T1000 (cell line): ENCODE data around the gene SLC37A1.

ENCODE experiments used
- DNase-seq: peaks from one replicate; lab custom pipeline; 2025; ENCODE audit warnings: mixed read lengths; lab: John Stamatoyannopoulos, UW

Gene SLC37A1

DNA sequence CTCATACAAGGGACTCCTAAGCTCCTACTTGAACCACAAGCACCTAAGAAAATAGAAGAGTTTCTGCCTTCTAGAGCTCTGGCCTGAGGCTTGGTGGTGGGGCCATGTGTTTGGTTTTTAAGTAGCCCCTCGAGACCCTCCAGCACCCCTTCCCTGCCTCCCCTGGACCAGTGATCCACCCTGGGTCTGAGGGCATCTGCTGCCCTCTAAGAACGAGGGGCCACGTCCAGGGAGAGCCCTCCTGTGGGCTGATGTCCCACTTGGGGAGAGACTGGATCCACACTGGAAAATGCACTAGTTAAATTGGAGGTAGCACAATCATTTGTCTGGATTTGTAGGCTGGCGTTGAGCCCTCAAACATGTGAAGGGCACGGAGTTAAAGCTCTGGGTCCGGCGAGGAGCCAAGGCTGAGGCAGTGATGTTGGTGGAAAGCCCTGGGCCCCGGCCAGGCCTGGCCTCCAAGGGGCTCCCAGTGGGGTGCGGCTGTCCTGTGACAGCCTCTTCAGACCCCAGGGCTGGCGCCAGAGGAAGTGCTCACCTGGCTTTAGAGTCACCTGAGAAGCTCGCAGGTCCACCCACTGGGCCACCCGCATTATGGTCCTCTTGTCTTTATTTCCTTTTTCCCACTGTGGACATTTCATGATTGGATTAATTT, 65.2 kb downstream of the SLC37A1 start:
- DNase-seq, result no peak

DNA sequence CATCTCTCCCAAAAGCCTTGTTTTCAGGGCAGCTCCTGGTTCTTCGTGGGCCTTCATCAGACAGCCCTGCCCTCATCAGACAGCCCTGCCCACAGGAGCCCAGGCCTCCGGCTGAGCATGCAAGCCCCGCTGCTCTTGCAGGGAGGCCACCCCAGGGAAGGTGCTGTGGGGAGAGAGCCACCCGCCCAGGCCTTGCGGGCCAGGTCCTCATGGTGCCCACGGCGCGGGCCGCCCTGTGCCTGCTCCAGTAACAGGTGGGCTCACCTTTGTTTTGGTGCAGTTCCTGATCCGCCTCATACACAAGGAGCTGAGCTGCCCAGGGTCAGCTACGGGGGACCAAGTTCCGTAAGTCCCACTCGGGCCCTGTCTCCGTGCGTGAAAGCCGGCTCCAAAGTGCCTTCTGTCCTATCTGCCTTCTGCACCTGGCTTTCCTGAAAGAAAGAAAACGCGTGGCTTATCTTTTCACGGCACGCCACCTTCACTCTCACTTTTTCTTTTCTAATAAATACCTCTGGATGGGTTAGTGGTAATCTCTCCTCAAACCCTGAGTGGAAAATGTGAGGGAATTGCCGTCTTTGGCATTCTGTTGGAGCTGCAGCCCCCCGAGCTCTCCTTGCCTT, 65.9 kb downstream of the SLC37A1 start:
- no peak for DNase-seq

DNA sequence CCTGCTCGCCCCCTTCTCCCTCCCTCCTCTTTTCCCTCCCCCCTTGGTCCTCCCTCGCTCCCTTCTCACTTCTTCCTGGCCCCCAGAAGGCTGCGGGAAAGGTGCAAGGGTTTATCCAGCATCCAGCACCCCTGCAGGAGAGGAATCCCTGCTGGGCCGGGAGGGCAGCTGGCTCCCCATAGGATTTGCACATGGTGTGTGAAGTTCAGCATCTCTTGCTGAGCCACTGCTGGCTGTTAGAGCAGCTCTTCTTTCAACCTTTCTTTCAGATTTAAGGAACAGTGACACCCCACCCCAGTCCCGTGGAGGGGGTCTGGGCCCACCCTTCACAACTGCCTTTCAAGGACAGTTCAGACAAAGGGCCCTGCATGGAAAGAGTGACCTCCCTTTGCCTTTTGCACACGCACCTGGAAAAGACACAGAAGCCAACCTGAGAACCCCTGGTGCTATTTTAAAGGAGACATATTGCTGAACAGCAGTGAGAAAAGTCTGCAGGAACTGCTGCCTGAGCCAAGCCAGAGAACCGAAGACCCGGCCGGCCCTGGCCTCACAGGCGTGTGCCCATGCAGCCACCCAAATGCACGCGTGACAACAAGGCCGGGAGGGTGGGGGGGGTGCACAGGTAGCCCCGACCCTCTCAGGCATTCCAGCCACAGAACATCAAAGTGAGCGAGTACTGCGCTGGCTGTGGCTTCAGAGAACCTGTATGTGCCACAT, 66.6 kb downstream of the SLC37A1 start:
- DNase-seq, result no peak

DNA sequence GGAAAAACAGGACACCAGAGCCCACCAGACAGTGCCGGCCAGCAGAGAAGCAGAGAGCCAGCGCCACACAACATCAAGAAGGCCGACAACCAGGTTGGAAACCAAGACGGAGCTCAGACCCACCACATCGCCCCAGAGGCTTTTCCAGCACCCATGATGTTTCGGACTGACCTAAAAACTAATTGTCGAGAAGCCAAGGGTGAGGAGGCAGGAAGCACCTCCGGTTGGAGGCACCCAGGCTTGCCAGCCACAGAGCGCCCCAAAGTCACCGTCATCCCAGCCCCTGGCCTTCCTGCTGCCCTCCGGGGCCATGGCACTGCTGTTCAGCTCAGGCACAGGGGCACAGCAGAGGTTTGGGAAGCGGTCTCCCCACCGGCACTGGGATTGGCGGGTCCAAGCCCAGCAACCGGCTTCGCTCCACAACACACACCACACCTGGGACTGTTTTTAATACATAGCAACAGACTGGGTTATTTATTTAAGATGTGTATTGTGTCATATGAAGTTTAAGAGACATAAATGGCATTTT, 67.2 kb downstream of the SLC37A1 start:
- no peak for DNase-seq

DNA sequence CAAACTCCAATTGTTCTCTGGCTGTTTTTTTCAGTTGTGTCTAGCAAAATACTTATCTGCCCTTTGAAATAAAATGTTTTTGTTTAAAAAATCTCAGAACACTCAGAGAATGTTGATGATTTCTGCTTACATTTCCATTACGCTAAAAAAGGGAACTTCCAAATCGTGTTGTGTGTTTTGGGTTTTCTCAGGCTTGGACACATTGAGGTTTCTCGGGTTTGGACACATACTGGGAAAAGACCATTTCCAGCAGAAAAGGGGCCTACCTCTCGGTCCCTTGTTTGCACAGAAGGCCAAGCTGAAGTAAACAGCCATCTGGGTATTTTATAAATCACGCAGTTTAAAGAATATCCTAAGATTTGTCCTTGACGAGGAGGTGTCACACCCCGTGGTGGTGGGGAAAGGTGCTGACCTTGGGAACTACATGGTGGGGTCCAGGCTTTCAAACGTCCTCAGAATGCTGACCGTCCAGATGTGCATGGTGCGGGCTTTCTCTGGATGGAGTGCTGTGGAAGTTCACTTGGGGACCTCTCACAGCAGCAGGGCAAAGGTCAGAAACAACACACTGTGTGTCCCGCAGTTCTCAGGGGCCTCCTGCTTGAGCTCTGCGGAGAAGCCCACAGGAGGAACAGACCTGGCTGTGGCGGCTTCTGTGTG, 67.8 kb downstream of the SLC37A1 start:
- DNase-seq, result no peak

DNA sequence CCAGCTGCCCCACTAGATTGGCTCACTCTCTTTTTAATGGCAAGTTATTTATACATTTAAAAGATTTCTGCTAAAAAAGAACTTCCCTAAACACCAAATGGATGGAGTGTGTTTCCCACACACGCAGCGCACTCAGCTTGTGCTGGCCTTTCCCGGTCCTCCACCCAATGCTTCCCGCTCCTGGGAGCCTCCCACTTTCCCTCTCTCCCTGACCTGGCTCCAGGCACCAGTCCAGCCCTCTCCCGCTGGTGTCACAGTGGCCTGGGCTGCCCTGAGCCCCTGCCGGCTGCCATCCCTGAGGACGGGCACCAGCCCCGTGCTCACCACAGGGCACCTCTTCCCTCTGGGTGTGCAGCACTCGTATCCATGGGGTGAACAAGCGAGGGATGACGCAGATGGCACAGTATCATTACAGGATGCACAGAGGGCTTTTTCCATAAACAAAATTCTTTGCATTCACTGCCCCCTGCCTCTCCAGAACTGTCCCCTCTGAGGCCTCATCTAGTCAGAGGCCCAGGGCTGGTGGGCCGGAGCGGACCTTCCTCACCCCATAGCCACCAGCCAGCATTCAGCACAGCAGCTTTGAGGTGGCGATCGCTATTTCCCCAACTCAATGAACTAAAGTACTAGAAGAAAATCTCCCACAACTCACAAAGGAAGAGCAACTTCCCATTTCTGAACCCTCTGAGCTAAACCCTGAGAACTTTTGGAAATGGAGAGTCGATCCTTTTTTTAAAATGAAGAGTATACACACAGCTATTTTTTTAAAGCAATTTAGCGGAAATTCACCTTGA, 68.5 kb downstream of the SLC37A1 start:
- no peak for DNase-seq

DNA sequence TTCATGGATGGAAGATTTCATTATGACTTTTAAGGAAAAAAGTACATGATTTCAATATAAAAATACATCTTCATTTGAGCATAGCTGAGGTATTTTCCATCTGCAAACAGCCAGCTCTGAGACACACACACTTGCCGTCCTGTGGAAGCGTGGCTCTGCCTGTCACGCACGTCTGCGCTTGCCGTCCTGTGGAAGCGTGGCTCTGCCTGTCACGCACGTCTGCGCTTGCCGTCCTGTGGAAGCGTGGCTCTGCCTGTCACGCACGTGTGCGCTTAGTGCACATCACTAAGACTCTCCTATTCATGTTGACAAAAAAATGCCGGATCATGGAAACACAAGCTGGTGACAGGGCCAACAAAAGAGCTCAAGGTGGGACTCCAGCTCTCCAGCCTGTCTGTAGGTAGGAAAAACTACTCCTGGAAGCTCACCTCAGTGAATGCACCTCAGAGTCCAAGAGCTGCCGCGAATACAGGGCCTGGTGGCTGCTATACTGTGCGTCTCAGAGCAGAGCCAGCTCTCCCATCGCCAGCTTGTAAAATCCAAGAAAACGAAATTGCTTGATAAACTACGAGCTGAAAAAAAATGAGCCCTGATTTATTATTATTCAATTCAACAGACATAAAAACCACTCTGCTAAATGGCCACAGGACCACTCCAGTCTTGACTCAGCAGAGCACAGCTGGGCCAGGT, 69.3 kb downstream of the SLC37A1 start:
- DNase-seq, result no peak

DNA sequence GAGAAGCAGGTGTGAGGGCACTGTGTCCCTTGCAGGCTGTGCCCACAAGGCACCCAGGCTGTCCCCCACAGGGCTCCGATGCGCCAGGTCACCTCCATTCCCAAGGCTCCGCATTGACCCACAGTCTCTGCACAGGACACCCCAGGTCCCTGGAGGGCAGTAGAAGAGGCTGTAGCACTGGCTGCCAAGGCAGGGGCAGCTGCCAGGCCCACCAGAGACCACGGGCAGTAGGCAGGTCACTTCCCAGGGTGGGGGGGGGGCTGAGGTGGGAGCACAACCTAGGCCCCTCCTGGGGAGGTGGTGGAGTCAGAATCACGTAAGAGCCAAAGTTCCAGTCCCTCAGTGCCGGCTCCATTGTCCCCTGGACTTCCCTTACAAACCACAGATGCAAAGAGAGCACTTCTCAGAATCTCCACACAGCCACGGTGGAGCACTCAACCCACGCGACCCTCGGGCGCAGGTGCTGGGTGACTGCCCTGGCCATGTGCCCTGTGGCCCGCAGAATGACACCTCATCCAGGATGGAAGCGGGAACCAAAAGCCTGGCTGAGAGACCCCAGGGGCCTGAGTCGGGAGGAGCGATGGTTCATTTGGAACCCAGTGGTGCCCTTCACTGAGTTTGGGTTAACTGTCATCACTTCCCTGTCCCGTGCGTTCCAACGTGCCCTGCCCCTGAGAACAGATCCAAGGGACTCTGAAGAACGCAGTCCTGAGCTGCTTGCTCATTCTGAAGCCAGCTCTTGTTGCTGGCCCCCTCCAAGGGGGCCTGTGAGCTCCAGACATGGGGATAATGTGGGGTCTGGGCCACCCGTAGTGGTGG, 70.0 kb downstream of the SLC37A1 start:
- DNase-seq, result no peak

DNA sequence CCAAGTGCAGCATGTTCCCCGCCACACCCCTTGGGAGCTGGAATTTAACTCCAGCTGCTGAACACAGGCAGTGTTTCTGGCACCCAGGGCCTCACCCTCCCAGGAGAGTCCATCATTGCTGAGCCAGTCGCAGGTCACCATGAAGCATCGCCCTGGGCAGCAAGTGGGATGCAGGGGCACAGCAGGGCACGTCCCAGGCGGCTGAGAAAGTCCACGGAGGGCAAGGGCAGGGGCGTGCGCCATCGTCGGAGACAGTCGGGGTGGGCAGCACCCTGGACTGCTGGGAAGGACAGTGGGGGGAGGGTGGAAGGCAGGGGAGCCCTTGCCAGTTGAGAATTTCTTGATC, 70.6 kb downstream of the SLC37A1 start:
- DNase-seq, result no peak

DNA sequence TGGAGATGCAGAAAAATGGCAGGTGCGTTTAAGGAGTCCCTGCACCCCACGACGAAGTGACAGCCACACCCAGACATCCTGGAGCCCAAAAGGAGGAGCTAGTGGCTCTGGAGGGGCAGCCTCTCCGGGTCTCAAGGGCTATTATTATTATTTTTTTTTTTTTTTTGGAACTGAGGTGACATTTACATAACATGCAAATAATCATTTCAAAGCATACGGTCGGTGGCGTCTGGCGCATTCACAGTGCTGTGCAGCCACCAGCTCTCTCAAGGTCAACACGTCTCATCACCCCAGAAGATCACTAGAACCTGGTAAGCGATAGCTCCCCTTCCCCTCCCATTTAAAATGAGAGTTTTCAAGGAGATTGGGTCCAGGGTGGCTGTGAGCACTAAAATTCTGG, 72.2 kb downstream of the SLC37A1 start:
- no peak for DNase-seq

DNA sequence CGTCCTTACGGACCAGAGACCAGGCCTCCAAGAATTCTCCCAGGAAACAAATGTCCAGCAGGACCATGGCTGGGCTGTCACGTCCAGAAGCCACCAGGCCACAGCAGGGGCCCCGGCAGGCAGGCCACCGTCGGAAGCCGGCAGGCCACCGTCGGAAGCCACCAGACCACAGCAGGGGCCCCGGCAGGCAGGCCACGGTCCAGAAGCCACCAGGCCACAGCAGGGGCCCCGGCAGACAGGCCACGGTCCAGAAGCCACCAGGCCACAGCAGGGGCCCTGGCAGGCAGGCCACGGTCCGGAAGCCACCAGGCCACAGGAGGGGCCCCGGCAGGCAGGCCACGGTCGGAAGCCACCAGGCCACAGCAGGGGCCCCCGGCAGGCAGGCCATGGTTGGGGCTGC, 72.8 kb downstream of the SLC37A1 start:
- DNase-seq, result no peak

DNA sequence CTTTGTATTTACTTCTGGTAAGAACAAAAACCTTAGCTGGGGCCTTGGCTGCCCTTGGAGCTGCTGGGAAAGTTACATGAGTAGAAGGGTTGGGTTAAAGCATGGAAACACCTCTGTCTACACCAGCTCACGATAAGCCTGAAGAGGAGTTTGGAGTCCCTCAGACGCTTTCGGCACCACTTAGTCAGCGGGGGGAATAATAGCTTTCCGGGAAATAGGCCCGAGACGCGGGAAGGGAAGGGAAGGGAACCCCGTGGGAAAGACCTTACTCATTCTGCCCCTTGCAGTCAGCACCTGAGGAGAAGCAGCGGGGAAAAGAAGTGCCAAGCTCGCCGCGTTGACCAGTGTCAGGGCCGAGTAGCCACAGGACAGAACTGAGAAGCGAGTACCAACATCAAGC, 73.4 kb downstream of the SLC37A1 start:
- no peak for DNase-seq

DNA sequence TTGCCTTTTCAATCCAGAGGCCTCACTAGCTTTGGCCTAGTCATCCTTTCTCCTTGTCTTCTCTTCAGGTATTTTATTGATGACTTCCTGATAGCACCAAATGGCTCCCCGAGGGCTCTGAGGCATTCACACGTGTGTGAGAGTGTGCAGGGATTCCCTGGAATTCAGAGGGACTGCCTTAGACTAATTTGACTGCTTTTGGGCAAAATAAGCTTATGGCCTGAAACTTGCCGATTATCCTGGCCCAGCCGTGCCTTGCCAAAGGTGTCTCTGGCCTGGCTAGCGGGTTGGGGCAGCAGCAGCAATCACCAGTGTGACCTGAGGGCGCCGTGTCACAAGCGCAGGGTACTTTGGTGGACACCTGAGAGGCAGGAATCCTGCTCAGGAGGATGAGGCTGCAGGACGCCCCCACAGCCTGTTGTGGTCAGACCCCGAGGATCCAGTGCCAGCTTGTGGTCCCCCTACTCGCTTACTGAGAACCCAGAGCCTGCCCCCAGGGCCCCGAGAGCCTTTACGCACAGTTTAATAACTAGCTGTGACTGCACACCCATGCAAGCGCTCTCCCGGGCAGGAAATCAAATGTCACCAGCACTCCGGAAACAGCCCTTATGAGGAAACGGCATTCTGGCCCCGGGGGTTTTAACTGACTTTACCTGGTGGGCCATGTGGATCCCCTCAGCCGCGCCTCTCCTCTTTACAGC, 76.9 kb downstream of the SLC37A1 start:
- no peak for DNase-seq

DNA sequence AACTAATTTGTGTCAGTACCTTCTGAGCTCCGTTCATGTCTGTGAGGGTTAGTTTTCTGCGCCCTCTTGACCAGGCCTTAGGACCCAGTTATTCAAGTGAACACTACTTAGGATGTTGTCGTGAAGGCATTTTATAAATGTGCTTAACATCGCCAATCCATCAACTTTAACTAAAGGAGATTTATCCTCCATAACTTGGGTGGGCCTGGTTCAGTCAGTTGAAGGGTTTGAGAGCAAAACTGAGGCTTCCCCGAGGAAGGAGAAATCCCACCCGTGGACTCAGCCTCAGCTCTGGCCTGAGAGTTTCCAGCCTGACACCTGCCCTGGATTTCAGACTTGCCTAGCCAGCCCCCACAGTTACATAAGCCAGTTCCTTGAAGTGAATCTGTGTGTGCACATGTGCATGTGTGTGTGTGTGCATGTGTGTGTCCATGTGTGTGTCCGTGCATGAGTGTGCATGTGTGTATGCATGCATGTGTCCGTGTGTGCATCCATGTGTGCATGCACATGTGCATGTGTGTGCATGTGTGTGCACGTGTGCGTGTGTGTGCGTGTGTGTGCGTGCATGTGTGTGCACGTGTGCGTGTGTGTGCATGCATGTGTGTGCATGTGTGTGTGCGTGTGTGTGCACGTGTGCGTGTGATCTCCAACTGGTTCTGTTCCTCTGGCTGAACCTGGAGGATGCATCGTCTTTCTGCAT, 77.7 kb downstream of the SLC37A1 start:
- DNase-seq, result no peak

DNA sequence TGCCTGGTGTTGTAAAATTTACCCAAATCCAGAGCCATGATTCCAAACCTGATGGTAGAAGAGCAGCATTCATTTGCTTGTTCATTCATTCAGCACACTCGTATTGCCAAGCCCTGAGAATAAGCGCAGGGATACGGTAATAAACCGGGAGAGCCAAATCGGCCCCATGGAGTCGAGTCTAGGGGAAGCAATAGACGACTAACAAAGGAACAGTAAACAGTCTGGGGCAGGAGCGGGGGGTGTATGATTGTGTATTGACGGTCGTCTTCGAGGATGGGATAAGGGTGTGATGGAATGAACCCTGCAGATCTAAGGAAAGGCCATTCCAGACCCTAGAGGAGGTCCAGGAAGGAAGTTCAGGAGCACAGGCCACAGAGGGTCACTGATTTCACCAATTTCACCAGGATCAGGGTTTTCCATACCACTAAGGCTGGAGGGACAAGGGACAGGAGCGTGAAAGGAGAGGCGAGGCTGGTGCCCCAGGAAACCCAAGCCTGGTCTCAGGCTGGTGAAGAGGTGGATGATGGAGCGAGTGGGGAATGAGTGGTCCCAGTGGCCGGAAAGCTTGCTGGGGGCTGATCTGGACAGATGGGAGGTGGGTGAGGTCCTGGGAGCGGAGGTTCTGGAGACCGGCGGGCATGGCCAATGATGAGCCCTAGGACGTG, 78.6 kb downstream of the SLC37A1 start:
- DNase-seq, result no peak

DNA sequence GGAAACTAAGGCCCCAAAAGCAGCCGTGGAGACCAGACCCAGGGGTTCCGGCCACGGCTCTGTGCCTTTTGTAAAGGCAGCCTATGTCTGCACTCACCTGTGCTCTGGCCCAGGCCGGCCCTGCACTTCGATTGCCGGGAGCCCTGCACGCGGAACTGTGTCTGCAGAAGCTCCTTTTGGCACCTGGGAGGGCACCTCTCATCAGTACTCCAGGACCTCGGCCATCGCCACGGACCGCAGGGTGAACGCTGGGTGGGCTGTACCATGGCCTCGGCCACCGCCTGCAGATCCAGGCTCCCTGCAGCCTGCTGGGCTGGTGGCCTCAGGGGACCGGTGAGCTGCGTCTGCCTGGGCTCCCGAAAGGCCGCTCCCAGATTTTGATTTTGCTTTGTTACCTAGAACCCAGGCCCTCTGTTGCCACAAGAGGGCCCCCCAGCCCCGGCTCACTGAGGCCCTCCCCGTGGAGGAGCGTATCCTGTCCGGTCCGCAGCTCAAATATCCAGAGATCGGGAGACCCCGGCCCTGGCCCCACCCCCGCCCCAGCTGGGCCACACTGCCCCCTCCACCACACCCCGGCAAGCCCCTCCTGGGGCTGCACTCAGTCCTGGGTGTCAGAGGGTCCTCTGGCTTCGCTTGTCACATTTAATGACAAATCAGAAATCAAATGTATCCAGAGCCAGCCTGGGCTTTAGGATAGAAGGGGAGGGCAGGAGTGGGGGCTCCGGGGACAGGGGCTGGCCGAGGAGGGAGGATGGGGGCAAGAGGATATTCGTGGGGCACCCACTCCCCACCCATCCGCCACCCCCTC, 79.6 kb downstream of the SLC37A1 start:
- DNase-seq, result no peak

DNA sequence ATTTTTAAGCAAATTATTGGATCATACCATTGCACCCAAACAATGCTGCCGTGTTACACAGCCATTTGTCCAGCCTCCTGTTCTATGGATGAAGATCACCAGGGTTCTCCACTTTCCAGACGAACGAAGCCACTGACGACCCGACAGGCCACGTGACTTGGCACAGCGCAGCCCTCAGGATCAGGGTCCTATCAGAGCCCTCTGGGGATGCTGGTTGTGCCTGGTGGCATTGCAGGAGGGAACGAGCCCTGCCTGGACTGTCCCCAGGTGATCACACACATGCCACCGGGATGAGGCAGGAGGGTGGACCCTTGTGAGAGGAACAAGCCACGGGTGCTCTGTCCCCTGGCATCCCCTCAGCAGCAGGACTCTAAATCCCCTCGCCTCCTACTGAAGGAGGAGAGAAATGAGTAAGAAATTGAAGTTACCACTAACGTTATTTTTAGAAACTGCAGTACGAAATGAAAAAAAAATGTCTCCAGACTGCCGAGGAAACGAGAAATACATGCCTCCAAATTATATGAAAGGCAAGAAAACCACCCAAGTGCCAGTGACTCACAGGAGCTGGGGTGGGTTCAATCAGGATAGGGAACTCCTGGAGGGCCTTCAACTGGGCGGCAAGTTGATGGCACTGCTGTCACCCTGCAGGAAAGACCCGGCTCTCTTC, 81.1 kb downstream of the SLC37A1 start:
- DNase-seq, result no peak
